HepG2 (cell line): ENCODE results near the gene EPM2AIP1. TPM values are rescaled to one million over a fixed set of nuclear protein-coding genes. Genes with fewer than 3 reads are reported as not detected.
A peak's percentile ranks its signal among the peaks of the same experiment; 100 is the strongest.

Experiments used
- CEBPG ChIP-seq: IDR thresholded peaks from 2 replicates; pipeline ENCODE4 v1.6.1; 2016
- CSRNP2 ChIP-seq: sonication (generic); formaldehyde crosslinking; conservative IDR thresholded peaks from 2 replicates; pipeline ENCODE4 v1.8.0; 2022; ENCODE audit warnings: low read depth, missing genetic modification reagents
- CTCF ChIP-seq: sonication (generic); formaldehyde crosslinking; IDR thresholded peaks from 2 replicates; pipeline ENCODE4 v1.5.0; 2020; ENCODE audit warnings: mild to moderate bottlenecking, missing genetic modification reagents, moderate library complexity
- HCFC1 ChIP-seq: fragments of 150-350 bp; IDR thresholded peaks from 2 replicates; pipeline ENCODE4 v1.6.1; 2014; ENCODE audit warnings: low read depth, low read length
- HOXA9 ChIP-seq: sonication (generic); formaldehyde crosslinking; IDR thresholded peaks from 2 replicates; pipeline ENCODE4 v1.8.1; 2022; ENCODE audit warnings: missing genetic modification reagents, mild to moderate bottlenecking, moderate library complexity, borderline replicate concordance
- IKZF5 ChIP-seq: IDR thresholded peaks from 2 replicates; pipeline ENCODE4 v1.6.1; 2018; ENCODE audit warnings: missing genetic modification reagents, mild to moderate bottlenecking, missing compliant biosample characterization
- KAT8 ChIP-seq: IDR thresholded peaks from 2 replicates; pipeline ENCODE4 v1.6.1; 2016; ENCODE audit warnings: missing genetic modification reagents, missing compliant biosample characterization
- MAFK ChIP-seq, 2 experiments: IDR thresholded peaks in 1 of 2; conservative IDR thresholded peaks in 1 of 2; 2 replicates each; pipeline ENCODE4 v1.6.1; 2011; ENCODE audit warnings: improper control_type of control experiment in 2 of 2, low read length in 2 of 2
- MED1 ChIP-seq: sonication (generic); formaldehyde crosslinking; IDR thresholded peaks from 2 replicates; pipeline ENCODE4 v1.4.0; 2020; ENCODE audit warnings: missing genetic modification reagents
- POLR2AphosphoS2 ChIP-seq: IDR thresholded peaks from 2 replicates; pipeline ENCODE4 v1.6.1; 2011; ENCODE audit warnings: low read depth, low read length, improper control_type of control experiment
- SP1 ChIP-seq, 2 experiments: fragments of 450-650 bp in 1 of 2; sonication (generic) in 1 of 2; formaldehyde crosslinking in 1 of 2; IDR thresholded peaks; 2 replicates each; pipeline versions ENCODE4 v1.4.0 to v1.6.1; 2016 to 2020; ENCODE audit warnings: missing genetic modification reagents in 1 of 2
- THAP11 ChIP-seq: IDR thresholded peaks from 2 replicates; pipeline ENCODE4 v1.6.1; 2016; ENCODE audit warnings: missing biosample characterization, missing genetic modification reagents
- TRIM22 ChIP-seq: fragments of 450-650 bp; IDR thresholded peaks from 2 replicates; pipeline ENCODE4 v1.6.1; 2017
- TRIM24 ChIP-seq: sonication (generic); formaldehyde crosslinking; IDR thresholded peaks from 2 replicates; pipeline ENCODE4 v1.8.0; 2022; ENCODE audit warnings: mild to moderate bottlenecking, missing genetic modification reagents
- ZNF207 ChIP-seq: fragments of 450-650 bp; IDR thresholded peaks from 2 replicates; pipeline ENCODE4 v1.6.1; 2016; ENCODE audit warnings: antibody characterized with exemption, borderline replicate concordance
- ZNF33B ChIP-seq: sonication (generic); formaldehyde crosslinking; IDR thresholded peaks from 2 replicates; pipeline ENCODE4 v1.5.1; 2020; ENCODE audit warnings: mild to moderate bottlenecking, missing genetic modification reagents
- ZNF597 ChIP-seq: sonication (generic); formaldehyde crosslinking; IDR thresholded peaks from 2 replicates; pipeline ENCODE4 v1.5.0; 2020; ENCODE audit warnings: missing genetic modification reagents
- ZNF607 ChIP-seq: sonication (generic); formaldehyde crosslinking; IDR thresholded peaks from 2 replicates; pipeline ENCODE4 v1.5.1; 2020; ENCODE audit warnings: missing genetic modification reagents, mild to moderate bottlenecking, borderline replicate concordance
- ZNF7 ChIP-seq: IDR thresholded peaks from 2 replicates; pipeline ENCODE4 v1.6.1; 2016; ENCODE audit warnings: missing biosample characterization, missing genetic modification reagents
- ZNF710 ChIP-seq: sonication (generic); formaldehyde crosslinking; IDR thresholded peaks from 2 replicates; pipeline ENCODE4 v1.5.0; 2020; ENCODE audit warnings: mild to moderate bottlenecking, missing genetic modification reagents, borderline replicate concordance
- ZNF773 ChIP-seq: sonication (generic); formaldehyde crosslinking; IDR thresholded peaks from 2 replicates; pipeline ENCODE4 v1.4.0; 2020; ENCODE audit warnings: missing genetic modification reagents, borderline replicate concordance
- polyA plus RNA-seq, 8 experiments: library from polyadenylated mRNA; depleted of rRNA in 3 of 8; stranded (reverse) in 7 of 8; unstranded in 1 of 8; fragments of >200 nt; fragmentation: Illumina TruSeq in 4 of 8; extraction: Trizol in 4 of 8; gene quantifications; 2 replicates each; pipeline versions ENCODE4 v1.2.1 to v1.2.3, GENCODE V29; 2011 to 2016; ENCODE audit warnings: low read depth in 4 of 8, missing spikeins in 1 of 8, mixed read lengths in 1 of 8; ENCODE audit not compliant: insufficient read depth in 1 of 8
- total RNA-seq, 5 experiments: library from RNA; depleted of rRNA; stranded (reverse); fragments of >200 nt; fragmentation: Illumina TruSeq; extraction: Trizol; gene quantifications; 2 replicates each; pipeline ENCODE4 v1.2.3, GENCODE V29; 2016; ENCODE audit warnings: low read depth in 1 of 5

Gene EPM2AIP1
- total and polyA plus RNA-seq, 2 of the 13 experiments (the other 11 are each of a cell fraction or from before 2014, with no cell fraction given), result 10.7 to 23.0 TPM

- TF ChIP-seq CSRNP2, result no peak
- TF ChIP-seq ZNF33B (CRISPR knock-in tag), result peak; percentile 77
- 0 out of 2 replicates have a peak, but pooled peaks have one; percentile 77 for TF ChIP-seq ZNF710 (CRISPR knock-in tag)
- no peak for TF ChIP-seq SP1 (IDR thresholded peaks at IDR 0.05)
- TF ChIP-seq SP1 (CRISPR knock-in tag; IDR thresholded peaks at IDR 0.05), result no peak
- TF ChIP-seq ZNF597 (CRISPR knock-in tag), result no peak
- no peak for TF ChIP-seq MAFK (conservative IDR thresholded peaks at IDR 0.05 in 1 of 2, IDR thresholded peaks at IDR 0.05 in 1 of 2; ENCODE audit: low read length in 2 of 2)
- TF ChIP-seq TRIM24 (CRISPR knock-in tag), result no peak
- no peak; the same call in 1 of the 2 replicates for TF ChIP-seq HOXA9 (CRISPR knock-in tag)
- peak; percentile 63 for TF ChIP-seq KAT8 (CRISPR knock-in tag)
- no peak for TF ChIP-seq HCFC1
- TF ChIP-seq ZNF7 (CRISPR knock-in tag), result 0 out of 2 replicates have a peak, but pooled peaks have one; percentile 32
- TF ChIP-seq POLR2AphosphoS2, result peak; percentile 79; the same call in 1 of the 2 replicates
- peak; percentile 81; the same call in 1 of the 2 replicates for TF ChIP-seq ZNF773 (CRISPR knock-in tag)
- no peak; the same call in 1 of the 2 replicates for TF ChIP-seq IKZF5 (CRISPR knock-in tag)
- TF ChIP-seq CEBPG (CRISPR knock-in tag), result no peak
- TF ChIP-seq ZNF607, result peak; percentile 96
- peak; percentile 75 for TF ChIP-seq MED1 (CRISPR knock-in tag)
- TF ChIP-seq THAP11, result no peak; the same call in 1 of the 2 replicates
- TF ChIP-seq ZNF207, result no peak
- TF ChIP-seq TRIM22, result no peak
- peak; percentile 65 for TF ChIP-seq CTCF (CRISPR knock-in tag)
Measured at GRCh38 chr3:36992806-36993325, at the start of gene EPM2AIP1 (continued).
